Natural killer cell (primary cell): ENCODE data around the gene HOXA10. TPM values are rescaled to one million over a fixed set of nuclear protein-coding genes. Genes with fewer than 3 reads are reported as not detected.

Source experiments
- ATAC-seq, 3 donors: fragments of 150-1000 bp in 2 of 3; fragments of 200-7000 bp in 1 of 3; cut with Tn5 transposase; 1 replicate in 1 of 3; 2 replicates in 2 of 3; pipeline ENCODE4 v1.10.0; 2021; ENCODE audit warnings: mild to moderate bottlenecking in 2 of 3, moderate library complexity in 2 of 3
- DNase-seq, 2 donors: peaks; one replicate each; pipeline versions ENCODE4 v3.0.0 to v3.0.0-alpha.2; 2013 to 2021; ENCODE audit warnings: mixed read lengths in 1 of 2
- H3K27ac ChIP-seq: one replicate; pipeline ENCODE4 v1.5.1; 2013; ENCODE audit warnings: mild to moderate bottlenecking, low read length
- H3K27me3 ChIP-seq: one replicate; pipeline ENCODE4 v1.6.1; 2013; ENCODE audit warnings: low read length; ENCODE audit not compliant: control insufficient read depth, insufficient read depth
- H3K36me3 ChIP-seq: one replicate; pipeline ENCODE4 v1.6.1; 2013; ENCODE audit warnings: low read length; ENCODE audit not compliant: control insufficient read depth, insufficient read depth
- H3K4me1 ChIP-seq: one replicate; pipeline ENCODE4 v1.6.1; 2013; ENCODE audit warnings: low read length; ENCODE audit not compliant: control insufficient read depth, insufficient read depth
- H3K4me3 ChIP-seq: one replicate; pipeline ENCODE4 v1.5.1; 2013; ENCODE audit warnings: low read length
- H3K9me3 ChIP-seq: one replicate; pipeline ENCODE4 v1.6.1; 2013; ENCODE audit warnings: low read length; ENCODE audit not compliant: control insufficient read depth, insufficient read depth
- H3K27ac Mint-ChIP-seq, 2 donors: one replicate each; pipeline ENCODE4 v1.8.0; 2022; ENCODE audit warnings: mild to moderate bottlenecking in 2 of 2, mixed read lengths in 2 of 2, moderate library complexity in 1 of 2
- H3K27me3 Mint-ChIP-seq, 2 donors: one replicate each; pipeline ENCODE4 v1.8.0; 2022; ENCODE audit warnings: low read depth in 2 of 2, mixed read lengths in 2 of 2
- H3K36me3 Mint-ChIP-seq: one replicate; pipeline ENCODE4 v1.8.0; 2022; ENCODE audit warnings: mixed read lengths
- H3K4me1 Mint-ChIP-seq, 2 donors: one replicate each; pipeline ENCODE4 v1.8.0; 2022; ENCODE audit warnings: mixed read lengths in 2 of 2
- H3K4me3 Mint-ChIP-seq: one replicate; pipeline ENCODE4 v1.8.0; 2022; ENCODE audit warnings: mild to moderate bottlenecking, moderate library complexity, mixed read lengths
- H3K9me3 Mint-ChIP-seq, 2 donors: one replicate each; pipeline ENCODE4 v1.8.0; 2022; ENCODE audit warnings: mixed read lengths in 2 of 2
- WGBS: methylation state at CpG from one replicate; pipeline ENCODE4 v1.1.7; 2013; ENCODE audit warnings: missing lambda C conversion rate; ENCODE audit not compliant: insufficient coverage; 5-methylcytosine and 5-hydroxymethylcytosine counted together
- intact Hi-C: fragments of 100-400 bp; cut with micrococcal nuclease; formaldehyde crosslinking; loops from one replicate; pipeline ENCODE4 v1.14.2; 2022
- total RNA-seq, 4 donors: library from RNA; stranded (reverse); fragments of 120-200 nt in 1 of 4; gene quantifications; one replicate each; pipeline versions ENCODE4 v1.2.3 to v1.2.4, GENCODE V29; 2013 to 2022
- TF ChIP-seq, protein P1 (sequence below): fragments of 200-600 bp; IDR thresholded peaks from one replicate; pipeline ENCODE4 v1.8.0; 2022; ENCODE audit warnings: antibody characterized with exemption

Gene HOXA10
- total RNA-seq, 3 donors from 2014 or later (not counting 1 experiment from before 2014, with no cell fraction given): 0.82 to 3.3 (median 2.2) TPM

DNA sequence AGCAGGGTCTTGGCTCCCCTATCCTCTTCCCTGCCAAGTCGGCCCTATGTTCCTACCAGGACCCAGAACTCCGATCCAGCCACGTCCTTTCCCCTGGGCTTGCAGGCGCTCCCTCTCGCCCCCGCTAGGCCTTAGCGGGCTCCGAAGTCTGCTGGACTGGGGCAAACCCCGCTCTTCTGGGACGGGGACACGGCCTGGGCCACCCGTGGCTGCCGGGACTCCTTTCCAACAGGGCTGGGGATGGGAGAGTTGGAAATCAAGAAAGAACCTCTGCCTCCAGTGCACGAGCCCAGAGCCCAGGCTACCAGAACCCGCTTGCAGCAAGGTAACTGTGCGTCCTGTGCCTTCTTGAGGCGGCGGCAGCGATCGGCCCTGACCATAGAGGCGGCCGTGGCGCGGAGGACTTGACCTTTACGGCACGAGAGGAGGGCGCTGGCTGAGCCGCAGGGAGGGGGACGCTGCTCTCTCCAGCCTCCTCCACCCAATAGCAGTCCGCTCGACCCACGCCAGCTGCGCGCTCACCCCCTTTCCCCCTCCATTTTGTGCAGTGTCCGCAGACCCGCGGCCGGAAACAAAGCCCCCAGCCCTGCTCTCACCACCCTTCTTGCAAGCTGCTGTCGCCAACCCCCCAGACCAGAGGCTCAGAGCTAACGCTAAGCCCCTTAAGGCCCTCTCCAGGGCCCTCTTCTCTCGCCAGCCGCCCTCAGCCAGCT is 17.9 kb upstream of the HOXA10 start:
- Histone ChIP-seq H3K9me3 (no peaks in the 10 kb centered on the region), H3K36me3 (no peaks in the 10 kb centered on the region), H3K27me3 (peaks cover 93% of the 10 kb centered on the region), H3K4me3 (no peak overlapping the region), H3K4me1 (peaks cover 44% of the 10 kb centered on the region), H3K27ac (no peak overlapping the region)
- ATAC-seq (no peak), DNase-seq (peak in 1 of 2 donors; percentile 14)
- Mint-ChIP-seq H3K4me1 (peaks cover 37 to 42% of the 10 kb centered on the region in 2 donors), H3K4me3 (peak overlapping the region; percentile 55), H3K27me3 (peaks cover 79 to 91% of the 10 kb centered on the region in 2 donors), H3K27ac (no peak overlapping the region), H3K36me3 (no peaks in the 10 kb centered on the region), H3K9me3 (no peaks in the 10 kb centered on the region)
- intact Hi-C loops: no loop called here
- WGBS: 16% methylated on average over 42 of the region's 42 CpGs
- TF ChIP-seq, protein P1, sequence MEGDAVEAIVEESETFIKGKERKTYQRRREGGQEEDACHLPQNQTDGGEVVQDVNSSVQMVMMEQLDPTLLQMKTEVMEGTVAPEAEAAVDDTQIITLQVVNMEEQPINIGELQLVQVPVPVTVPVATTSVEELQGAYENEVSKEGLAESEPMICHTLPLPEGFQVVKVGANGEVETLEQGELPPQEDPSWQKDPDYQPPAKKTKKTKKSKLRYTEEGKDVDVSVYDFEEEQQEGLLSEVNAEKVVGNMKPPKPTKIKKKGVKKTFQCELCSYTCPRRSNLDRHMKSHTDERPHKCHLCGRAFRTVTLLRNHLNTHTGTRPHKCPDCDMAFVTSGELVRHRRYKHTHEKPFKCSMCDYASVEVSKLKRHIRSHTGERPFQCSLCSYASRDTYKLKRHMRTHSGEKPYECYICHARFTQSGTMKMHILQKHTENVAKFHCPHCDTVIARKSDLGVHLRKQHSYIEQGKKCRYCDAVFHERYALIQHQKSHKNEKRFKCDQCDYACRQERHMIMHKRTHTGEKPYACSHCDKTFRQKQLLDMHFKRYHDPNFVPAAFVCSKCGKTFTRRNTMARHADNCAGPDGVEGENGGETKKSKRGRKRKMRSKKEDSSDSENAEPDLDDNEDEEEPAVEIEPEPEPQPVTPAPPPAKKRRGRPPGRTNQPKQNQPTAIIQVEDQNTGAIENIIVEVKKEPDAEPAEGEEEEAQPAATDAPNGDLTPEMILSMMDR: no peak

DNA sequence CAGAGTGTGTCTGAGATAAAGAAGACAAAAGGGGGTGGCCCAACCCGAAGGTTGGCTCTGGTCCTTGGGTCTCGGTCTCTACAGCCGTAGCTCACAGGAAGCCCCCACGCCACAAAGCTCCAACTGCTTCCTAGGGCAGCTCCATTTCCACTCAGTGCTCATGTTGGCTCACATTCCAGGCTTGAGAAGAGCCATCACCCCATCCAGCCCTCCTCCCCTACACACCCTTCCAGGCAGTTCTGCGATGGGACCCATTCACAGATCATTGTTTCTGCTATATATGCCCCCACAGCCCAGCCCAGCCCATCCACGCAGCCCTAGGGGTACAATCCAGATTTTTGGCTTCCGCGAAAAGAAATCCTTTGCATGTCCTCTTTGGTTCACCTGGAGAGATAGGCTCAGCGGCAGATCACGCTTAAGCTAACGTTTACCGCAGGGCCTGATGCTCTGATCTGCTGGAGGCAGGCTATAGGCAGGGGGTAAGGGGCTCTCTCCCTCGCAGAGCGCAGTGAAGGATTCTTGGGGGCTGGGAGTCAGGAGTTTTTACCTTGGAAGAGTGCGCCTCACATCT is 17.1 kb upstream of the HOXA10 start:
- TF ChIP-seq, protein P1: no peak
- H3K9me3 Mint-ChIP-seq: no peaks in the 10 kb centered on the region
- intact Hi-C loops: no loop called here
- peaks cover 80 to 92% of the 10 kb centered on the region in 2 donors for H3K27me3 Mint-ChIP-seq
- no peak overlapping the region for H3K27ac Mint-ChIP-seq
- WGBS: 42% methylated on average over 15 of the region's 15 CpGs
- peaks cover 39 to 42% of the 10 kb centered on the region in 2 donors for H3K4me1 Mint-ChIP-seq
- peak overlapping the region; percentile 45 for H3K4me3 Mint-ChIP-seq
- Histone ChIP-seq H3K27me3 (peaks cover 92% of the 10 kb centered on the region), H3K9me3 (no peaks in the 10 kb centered on the region), H3K27ac (no peak overlapping the region), H3K36me3 (no peaks in the 10 kb centered on the region), H3K4me1 (peaks cover 44% of the 10 kb centered on the region), H3K4me3 (no peak overlapping the region)
- H3K36me3 Mint-ChIP-seq: no peaks in the 10 kb centered on the region
- DNase-seq: peak in 1 of 2 donors; percentile 11
- ATAC-seq: no peak

DNA sequence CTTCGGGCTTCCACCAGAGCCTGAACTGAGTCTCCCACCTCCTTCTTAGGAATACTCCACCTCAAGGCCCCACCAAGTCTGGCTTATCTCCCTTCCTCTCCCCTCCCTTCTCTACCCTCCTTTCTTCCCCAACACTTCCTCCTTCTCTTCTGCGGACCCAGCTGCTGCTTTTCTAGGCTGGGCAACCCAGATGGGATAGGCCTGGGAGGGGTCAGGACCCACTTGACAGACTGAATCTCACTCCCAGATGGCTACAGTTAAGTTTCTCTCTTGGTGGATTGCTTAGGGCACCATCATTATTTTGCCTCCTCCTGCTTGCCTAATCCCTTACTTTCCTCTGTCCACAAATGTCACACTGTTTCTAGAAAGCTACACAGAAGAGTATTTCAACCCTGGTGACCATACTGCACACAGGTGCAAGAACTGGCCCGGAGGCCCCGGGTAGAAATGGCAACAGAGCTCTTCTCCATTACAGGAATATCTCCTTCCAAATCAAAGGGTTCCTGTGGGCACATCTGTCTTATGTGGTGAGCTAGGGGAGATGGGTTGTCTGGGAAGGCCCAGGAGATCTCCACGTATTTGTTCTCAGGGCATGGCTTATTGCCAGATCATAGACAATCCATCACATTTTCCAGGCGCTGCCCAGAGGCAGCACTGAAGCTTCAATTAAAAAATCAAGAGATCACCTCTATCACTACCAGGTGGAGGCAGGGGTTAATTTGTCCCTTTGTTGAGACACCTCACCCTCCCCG is 16.1 kb upstream of the HOXA10 start:
- Histone ChIP-seq H3K4me3 (no peak overlapping the region), H3K36me3 (no peaks in the 10 kb centered on the region), H3K9me3 (no peaks in the 10 kb centered on the region), H3K27me3 (peaks cover 93% of the 10 kb centered on the region), H3K27ac (no peak overlapping the region), H3K4me1 (peaks cover 53% of the 10 kb centered on the region)
- Mint-ChIP-seq H3K36me3 (no peaks in the 10 kb centered on the region), H3K27me3 (peaks cover 82 to 92% of the 10 kb centered on the region in 2 donors), H3K4me3 (peak overlapping the region; percentile 85), H3K4me1 (peaks cover 48 to 50% of the 10 kb centered on the region in 2 donors), H3K9me3 (no peaks in the 10 kb centered on the region), H3K27ac (no peak overlapping the region)
- WGBS: 52% methylated on average over 7 of the region's 7 CpGs
- no peak for ATAC-seq
- peak in 1 of 2 donors; percentile 10 for DNase-seq
- TF ChIP-seq, protein P1: no peak
- intact Hi-C loops: loop anchor here (5.0 kb wide), 1 partner anchor 38 kb away; the partner anchor contains the start of gene HOXA3
